Panc1 (cell line): ENCODE measurements around the gene UBA52. TPM values are rescaled to one million over a fixed set of nuclear protein-coding genes. Genes with fewer than 3 reads are reported as not detected.

Experiments
- ATAC-seq: fragments of 200-7000 bp; cut with Tn5 transposase; 2 replicates; pipeline ENCODE4 v1.9.1; 2020; ENCODE audit warnings: mild to moderate bottlenecking, moderate library complexity
- BruUV-seq: library from RNA; stranded (reverse); fragments of 400-500 nt; replicated peaks from 2 replicates; lab custom pipeline; 2021; lab: Mats Ljungman, UMichigan
- CTCF ChIA-PET: fragments of 300-600 bp; sonication (Branson Sonifier 250); formaldehyde crosslinking; loops from one replicate; lab custom pipeline; 2022; ENCODE audit warnings: antibody characterized with exemption; lab: Charles Lee
- POLR2A ChIA-PET: fragments of 300-600 bp; sonication (Branson Sonifier 250); formaldehyde crosslinking; loops from one replicate; lab custom pipeline; 2022; ENCODE audit warnings: antibody characterized with exemption; lab: Charles Lee
- DNase-seq: peaks from one replicate; pipeline ENCODE4 v3.0.0-alpha.2; 2010; ENCODE audit warnings: low read depth, low spot score
- H3K27ac ChIP-seq: 2 replicates; pipeline ENCODE4 v1.5.1; 2011; ENCODE audit warnings: mild to moderate bottlenecking, low read length, inconsistent platforms
- H3K27me3 ChIP-seq: fragments of 200-500 bp; sonication (Bioruptor generic); 2 replicates; pipeline ENCODE4 v1.6.0; 2014; ENCODE audit warnings: low read length, inconsistent platforms; ENCODE audit not compliant: control insufficient read depth, insufficient read depth
- H3K36me3 ChIP-seq: fragments of 200-500 bp; sonication (Bioruptor generic); 2 replicates; pipeline ENCODE4 v1.5.1; 2014; ENCODE audit warnings: inconsistent platforms, mild to moderate bottlenecking, low read length, moderate library complexity; ENCODE audit not compliant: control insufficient read depth, insufficient read depth
- H3K4me1 ChIP-seq: 2 replicates; pipeline ENCODE4 v1.5.1; 2011; ENCODE audit warnings: inconsistent platforms, mild to moderate bottlenecking, low read length, moderate library complexity; ENCODE audit not compliant: control insufficient read depth, insufficient read depth
- H3K4me3 ChIP-seq, 2 experiments: 2 replicates each; pipeline ENCODE4 v1.5.1; 2011 to 2012; ENCODE audit warnings: low read depth in 2 of 2, low read length in 2 of 2, mild to moderate bottlenecking in 2 of 2, inconsistent platforms in 1 of 2, moderate library complexity in 1 of 2
- H3K9me3 ChIP-seq: fragments of 200-500 bp; sonication (Bioruptor generic); 2 replicates; pipeline ENCODE4 v1.5.1; 2014; ENCODE audit warnings: low read depth, mild to moderate bottlenecking, inconsistent platforms, low read length, moderate library complexity; ENCODE audit not compliant: control insufficient read depth, insufficient read depth
- POLR2AphosphoS5 ChIP-seq: IDR thresholded peaks from 2 replicates; pipeline ENCODE4 v1.6.1; 2012; ENCODE audit warnings: mild to moderate bottlenecking, low read depth, low read length, moderate library complexity
- SIN3A ChIP-seq: IDR thresholded peaks from 2 replicates; pipeline ENCODE4 v1.6.1; 2012; ENCODE audit warnings: low read depth, mild to moderate bottlenecking, low read length, moderate library complexity, borderline replicate concordance; ENCODE audit not compliant: insufficient read depth
- TCF7L2 ChIP-seq: IDR thresholded peaks from 2 replicates; pipeline ENCODE4 v1.6.1; 2011; ENCODE audit warnings: mild to moderate bottlenecking, low read depth, low read length, inconsistent platforms
- in situ Hi-C: cut with HindIII; loops from 2 replicates; pipeline ENCODE4 v1.10.0; 2016; ENCODE audit warnings: low sequenced_read_pairs, low pct_unique_long_range_greater_than_20kb
- intact Hi-C: fragments of 100-400 bp; cut with micrococcal nuclease; formaldehyde crosslinking; loops from one replicate; pipeline ENCODE4 v1.10.0; 2022; ENCODE audit not compliant: unreplicated experiment
- total RNA-seq: library from RNA; stranded (reverse); gene quantifications from one replicate; pipeline ENCODE4 v1.2.1, GENCODE V29; 2021; ENCODE audit not compliant: unreplicated experiment
- TF ChIP-seq, protein P1 (sequence below), 2 experiments: IDR thresholded peaks; 2 replicates each; pipeline ENCODE4 v1.6.1; 2011 to 2012; ENCODE audit warnings: low read depth in 2 of 2, control low read depth in 1 of 2, low read length in 1 of 2, mild to moderate bottlenecking in 1 of 2, moderate library complexity in 1 of 2; ENCODE audit not compliant: insufficient read depth in 1 of 2
- TF ChIP-seq, protein P2 (sequence below): fragments of 450-650 bp; IDR thresholded peaks from 2 replicates; pipeline ENCODE4 v1.5.1; 2017; ENCODE audit warnings: mild to moderate bottlenecking

The UBA52 gene
- total RNA-seq, 1 experiment from 2014 or later = 907 TPM

GRCh38 chr19:18537431-18537830, 34.2 kb upstream of the UBA52 start:
- in situ Hi-C loops = no loop called here
- ATAC-seq (no peak), DNase-seq (no peak)
- POLR2A ChIA-PET = interaction anchor here (0.6 kb wide), 1 partner anchor 17 kb away, joined by 4 read pairs; no protein-coding TSS in a partner anchor
- Histone ChIP-seq H3K36me3 (peaks cover 2% of the 10 kb centered on the region), H3K27me3 (no peaks in the 10 kb centered on the region), H3K4me1 (0 out of 2 replicates have a peak, but pooled peaks cover 5% of the 10 kb centered on the region), H3K9me3 (no peaks in the 10 kb centered on the region), H3K4me3 (no peak overlapping the region), H3K27ac (no peak overlapping the region)
- intact Hi-C loops = no loop called here
- TF ChIP-seq SIN3A = no peak
- CTCF ChIA-PET = no interaction called here
- no TSS peak for BruUV-seq

- H3K27ac ChIP-seq = no peak overlapping the region
- no TSS peak for BruUV-seq
- H3K4me1 ChIP-seq = 0 out of 2 replicates have a peak, but pooled peaks cover 5% of the 10 kb centered on the region
- intact Hi-C loops = no loop called here
- TF ChIP-seq, protein P1, sequence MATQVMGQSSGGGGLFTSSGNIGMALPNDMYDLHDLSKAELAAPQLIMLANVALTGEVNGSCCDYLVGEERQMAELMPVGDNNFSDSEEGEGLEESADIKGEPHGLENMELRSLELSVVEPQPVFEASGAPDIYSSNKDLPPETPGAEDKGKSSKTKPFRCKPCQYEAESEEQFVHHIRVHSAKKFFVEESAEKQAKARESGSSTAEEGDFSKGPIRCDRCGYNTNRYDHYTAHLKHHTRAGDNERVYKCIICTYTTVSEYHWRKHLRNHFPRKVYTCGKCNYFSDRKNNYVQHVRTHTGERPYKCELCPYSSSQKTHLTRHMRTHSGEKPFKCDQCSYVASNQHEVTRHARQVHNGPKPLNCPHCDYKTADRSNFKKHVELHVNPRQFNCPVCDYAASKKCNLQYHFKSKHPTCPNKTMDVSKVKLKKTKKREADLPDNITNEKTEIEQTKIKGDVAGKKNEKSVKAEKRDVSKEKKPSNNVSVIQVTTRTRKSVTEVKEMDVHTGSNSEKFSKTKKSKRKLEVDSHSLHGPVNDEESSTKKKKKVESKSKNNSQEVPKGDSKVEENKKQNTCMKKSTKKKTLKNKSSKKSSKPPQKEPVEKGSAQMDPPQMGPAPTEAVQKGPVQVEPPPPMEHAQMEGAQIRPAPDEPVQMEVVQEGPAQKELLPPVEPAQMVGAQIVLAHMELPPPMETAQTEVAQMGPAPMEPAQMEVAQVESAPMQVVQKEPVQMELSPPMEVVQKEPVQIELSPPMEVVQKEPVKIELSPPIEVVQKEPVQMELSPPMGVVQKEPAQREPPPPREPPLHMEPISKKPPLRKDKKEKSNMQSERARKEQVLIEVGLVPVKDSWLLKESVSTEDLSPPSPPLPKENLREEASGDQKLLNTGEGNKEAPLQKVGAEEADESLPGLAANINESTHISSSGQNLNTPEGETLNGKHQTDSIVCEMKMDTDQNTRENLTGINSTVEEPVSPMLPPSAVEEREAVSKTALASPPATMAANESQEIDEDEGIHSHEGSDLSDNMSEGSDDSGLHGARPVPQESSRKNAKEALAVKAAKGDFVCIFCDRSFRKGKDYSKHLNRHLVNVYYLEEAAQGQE (IDR thresholded peaks at IDR 0.05; ENCODE audit: insufficient read depth in 1 of 2, low read depth in 2 of 2, low read length in 1 of 2) = no peak
- TF ChIP-seq, protein P2, sequence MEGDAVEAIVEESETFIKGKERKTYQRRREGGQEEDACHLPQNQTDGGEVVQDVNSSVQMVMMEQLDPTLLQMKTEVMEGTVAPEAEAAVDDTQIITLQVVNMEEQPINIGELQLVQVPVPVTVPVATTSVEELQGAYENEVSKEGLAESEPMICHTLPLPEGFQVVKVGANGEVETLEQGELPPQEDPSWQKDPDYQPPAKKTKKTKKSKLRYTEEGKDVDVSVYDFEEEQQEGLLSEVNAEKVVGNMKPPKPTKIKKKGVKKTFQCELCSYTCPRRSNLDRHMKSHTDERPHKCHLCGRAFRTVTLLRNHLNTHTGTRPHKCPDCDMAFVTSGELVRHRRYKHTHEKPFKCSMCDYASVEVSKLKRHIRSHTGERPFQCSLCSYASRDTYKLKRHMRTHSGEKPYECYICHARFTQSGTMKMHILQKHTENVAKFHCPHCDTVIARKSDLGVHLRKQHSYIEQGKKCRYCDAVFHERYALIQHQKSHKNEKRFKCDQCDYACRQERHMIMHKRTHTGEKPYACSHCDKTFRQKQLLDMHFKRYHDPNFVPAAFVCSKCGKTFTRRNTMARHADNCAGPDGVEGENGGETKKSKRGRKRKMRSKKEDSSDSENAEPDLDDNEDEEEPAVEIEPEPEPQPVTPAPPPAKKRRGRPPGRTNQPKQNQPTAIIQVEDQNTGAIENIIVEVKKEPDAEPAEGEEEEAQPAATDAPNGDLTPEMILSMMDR = no peak
- no peak for TF ChIP-seq POLR2AphosphoS5
- TF ChIP-seq TCF7L2 = no peak
- no peak for TF ChIP-seq SIN3A
- H3K27me3 ChIP-seq = no peaks in the 10 kb centered on the region
- ATAC-seq = no peak
- ChIA-PET POLR2A (interaction anchor here (0.6 kb wide), 1 partner anchor 18 kb away, joined by 4 read pairs; no protein-coding TSS in a partner anchor), CTCF (no interaction called here)
- H3K36me3 ChIP-seq = peaks cover 2% of the 10 kb centered on the region
- DNase-seq = no peak
- H3K4me3 ChIP-seq = no peak overlapping the region
- no peaks in the 10 kb centered on the region for H3K9me3 ChIP-seq
- in situ Hi-C loops = no loop called here
Observed at GRCh38 chr19:18538115-18538514, 33.5 kb upstream of the UBA52 start.

GRCh38 chr19:18539372-18539771, 32.3 kb upstream of the UBA52 start:
- no peak overlapping the region for H3K4me3 ChIP-seq
- no TSS peak for BruUV-seq
- TF ChIP-seq POLR2AphosphoS5 = no peak
- TF ChIP-seq SIN3A = no peak
- no peak for TF ChIP-seq TCF7L2
- TF ChIP-seq, protein P2 = no peak
- TF ChIP-seq, protein P1 (IDR thresholded peaks at IDR 0.05; ENCODE audit: insufficient read depth in 1 of 2, low read depth in 2 of 2, low read length in 1 of 2) = no peak
- ChIA-PET POLR2A (no interaction called here), CTCF (no interaction called here)
- intact Hi-C loops (no loop called here), in situ Hi-C loops (no loop called here)
- H3K27me3 ChIP-seq = no peaks in the 10 kb centered on the region
- DNase-seq = no peak
- H3K36me3 ChIP-seq = peaks cover 2% of the 10 kb centered on the region
- H3K9me3 ChIP-seq = no peaks in the 10 kb centered on the region
- no peak for ATAC-seq
- peaks cover 11% of the 10 kb centered on the region; the same call in 1 of the 2 replicates for H3K4me1 ChIP-seq
- no peak overlapping the region for H3K27ac ChIP-seq
